AG04450 (cell line): Measurements from ENCODE around the gene GARIN1A. TPM values are rescaled to one million over a fixed set of nuclear protein-coding genes. Genes with fewer than 3 reads are reported as not detected.
"Not testable (repeated sequence)": the region's sequence is repeated elsewhere in the genome, so short reads cannot be mapped to it uniquely, and the experiment has no call there.

Source experiments
- CTCF ChIA-PET: fragments of 300-600, 350-600 bp; formaldehyde crosslinking; extraction: SDS; loops from one replicate; lab custom pipeline; 2022; ENCODE audit warnings: antibody characterized with exemption, inconsistent platforms; lab: Charles Lee
- POLR2A ChIA-PET: fragments of 350-600 bp; formaldehyde crosslinking; extraction: SDS; loops from one replicate; lab custom pipeline; 2021; ENCODE audit warnings: antibody characterized with exemption, inconsistent platforms; lab: Yijun Ruan, JAX
- DNase-seq: peaks from one replicate; pipeline ENCODE4 v3.0.0-alpha.2; 2011; ENCODE audit warnings: low read depth, low spot score
- H3K27ac ChIP-seq: one replicate; pipeline ENCODE4 v1.5.1; 2012; ENCODE audit warnings: low read depth, low read length, control low read depth
- H3K27me3 ChIP-seq: one replicate; pipeline ENCODE4 v1.6.0; 2012; ENCODE audit warnings: low read length; ENCODE audit not compliant: control insufficient read depth, insufficient read depth
- H3K4me3 ChIP-seq: 2 replicates; pipeline ENCODE4 v1.5.1; 2011; ENCODE audit warnings: mild to moderate bottlenecking, low read depth, low read length, control low read depth
- H3K9me3 ChIP-seq: 2 replicates; pipeline ENCODE4 v1.5.1; 2012; ENCODE audit warnings: low read length; ENCODE audit not compliant: control insufficient read depth, insufficient read depth
- CTCF ChIP-seq: IDR thresholded peaks from 2 replicates; pipeline ENCODE4 v1.5.1; 2011; ENCODE audit warnings: low read depth, low read length, control low read depth, inconsistent platforms
- polyA plus RNA-seq: library from polyadenylated mRNA; depleted of rRNA; stranded (reverse); fragments of >200 nt; gene quantifications from 2 replicates; pipeline ENCODE4 v1.2.3, GENCODE V29; 2011

The GARIN1A gene
- polyA plus RNA-seq, 1 experiment = 0.47 TPM

- Histone ChIP-seq H3K27ac (no peak overlapping the region), H3K4me3 (no peak overlapping the region), H3K27me3 (no peaks in the 10 kb centered on the region), H3K9me3 (no peaks in the 10 kb centered on the region)
- no peak for TF ChIP-seq CTCF
- ChIA-PET POLR2A (no interaction called here), CTCF (interaction anchor here (1.6 to 1.7 kb wide), 2 partner anchors 9 to 15 kb away, joined by 4 to 7 read pairs; no protein-coding TSS in a partner anchor)
- DNase-seq = no peak
These were observed 9.9 kb downstream of the GARIN1A start for GRCh38 chr7:128681794-128682537.

- H3K9me3 ChIP-seq, H3K4me3 ChIP-seq, POLR2A ChIA-PET, DNase-seq, H3K27ac ChIP-seq, H3K27me3 ChIP-seq, CTCF ChIA-PET: not testable (repeated sequence)
These were observed 11.2 kb downstream of the GARIN1A start for GRCh38 chr7:128683270-128683669.

GRCh38 chr7:128683738-128684137 lies 11.6 kb downstream of the GARIN1A start:
- H3K4me3 ChIP-seq, H3K27me3 ChIP-seq, DNase-seq, H3K27ac ChIP-seq, POLR2A ChIA-PET, H3K9me3 ChIP-seq, CTCF ChIA-PET: not testable (repeated sequence)

- ChIA-PET POLR2A (no interaction called here), CTCF (no interaction called here)
- H3K27ac ChIP-seq = no peak overlapping the region
- no peak for DNase-seq
- H3K27me3 ChIP-seq = no peaks in the 10 kb centered on the region
- H3K4me3 ChIP-seq = no peak overlapping the region
- TF ChIP-seq CTCF = no peak
- no peaks in the 10 kb centered on the region for H3K9me3 ChIP-seq
These were observed 15.0 kb downstream of the GARIN1A start for GRCh38 chr7:128687131-128687530.

GRCh38 chr7:128688492-128688891 lies 16.4 kb downstream of the GARIN1A start:
- H3K27me3 ChIP-seq = no peaks in the 10 kb centered on the region
- CTCF ChIA-PET = no interaction called here
- POLR2A ChIA-PET = no interaction called here
- DNase-seq = no peak
- H3K9me3 ChIP-seq = no peaks in the 10 kb centered on the region
- H3K27ac ChIP-seq = no peak overlapping the region
- no peak overlapping the region for H3K4me3 ChIP-seq
- TF ChIP-seq CTCF = no peak

- H3K9me3 ChIP-seq, CTCF ChIA-PET, DNase-seq, H3K4me3 ChIP-seq, H3K27ac ChIP-seq, H3K27me3 ChIP-seq, POLR2A ChIA-PET: not testable (repeated sequence)
These were observed 17.3 kb downstream of the GARIN1A start for GRCh38 chr7:128689161-128689935.
